Kidney tubule cell (primary cell): Measurements from ENCODE around the gene HDLBP.

Experiments used
- DNase-seq: peaks from one replicate; pipeline ENCODE4 v3.0.0-alpha.2; 2018; ENCODE audit warnings: low spot score

HDLBP gene, protein sequence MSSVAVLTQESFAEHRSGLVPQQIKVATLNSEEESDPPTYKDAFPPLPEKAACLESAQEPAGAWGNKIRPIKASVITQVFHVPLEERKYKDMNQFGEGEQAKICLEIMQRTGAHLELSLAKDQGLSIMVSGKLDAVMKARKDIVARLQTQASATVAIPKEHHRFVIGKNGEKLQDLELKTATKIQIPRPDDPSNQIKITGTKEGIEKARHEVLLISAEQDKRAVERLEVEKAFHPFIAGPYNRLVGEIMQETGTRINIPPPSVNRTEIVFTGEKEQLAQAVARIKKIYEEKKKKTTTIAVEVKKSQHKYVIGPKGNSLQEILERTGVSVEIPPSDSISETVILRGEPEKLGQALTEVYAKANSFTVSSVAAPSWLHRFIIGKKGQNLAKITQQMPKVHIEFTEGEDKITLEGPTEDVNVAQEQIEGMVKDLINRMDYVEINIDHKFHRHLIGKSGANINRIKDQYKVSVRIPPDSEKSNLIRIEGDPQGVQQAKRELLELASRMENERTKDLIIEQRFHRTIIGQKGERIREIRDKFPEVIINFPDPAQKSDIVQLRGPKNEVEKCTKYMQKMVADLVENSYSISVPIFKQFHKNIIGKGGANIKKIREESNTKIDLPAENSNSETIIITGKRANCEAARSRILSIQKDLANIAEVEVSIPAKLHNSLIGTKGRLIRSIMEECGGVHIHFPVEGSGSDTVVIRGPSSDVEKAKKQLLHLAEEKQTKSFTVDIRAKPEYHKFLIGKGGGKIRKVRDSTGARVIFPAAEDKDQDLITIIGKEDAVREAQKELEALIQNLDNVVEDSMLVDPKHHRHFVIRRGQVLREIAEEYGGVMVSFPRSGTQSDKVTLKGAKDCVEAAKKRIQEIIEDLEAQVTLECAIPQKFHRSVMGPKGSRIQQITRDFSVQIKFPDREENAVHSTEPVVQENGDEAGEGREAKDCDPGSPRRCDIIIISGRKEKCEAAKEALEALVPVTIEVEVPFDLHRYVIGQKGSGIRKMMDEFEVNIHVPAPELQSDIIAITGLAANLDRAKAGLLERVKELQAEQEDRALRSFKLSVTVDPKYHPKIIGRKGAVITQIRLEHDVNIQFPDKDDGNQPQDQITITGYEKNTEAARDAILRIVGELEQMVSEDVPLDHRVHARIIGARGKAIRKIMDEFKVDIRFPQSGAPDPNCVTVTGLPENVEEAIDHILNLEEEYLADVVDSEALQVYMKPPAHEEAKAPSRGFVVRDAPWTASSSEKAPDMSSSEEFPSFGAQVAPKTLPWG (N-terminal part only)

GRCh38 chr2:241315093-241315878, at the start of gene HDLBP:
HDLBP (minus strand) TSS chr2:241315672; CDS start chr2:241266869, 48,803 bp downstream.
- DNase-seq = peak; percentile 99

DNA sequence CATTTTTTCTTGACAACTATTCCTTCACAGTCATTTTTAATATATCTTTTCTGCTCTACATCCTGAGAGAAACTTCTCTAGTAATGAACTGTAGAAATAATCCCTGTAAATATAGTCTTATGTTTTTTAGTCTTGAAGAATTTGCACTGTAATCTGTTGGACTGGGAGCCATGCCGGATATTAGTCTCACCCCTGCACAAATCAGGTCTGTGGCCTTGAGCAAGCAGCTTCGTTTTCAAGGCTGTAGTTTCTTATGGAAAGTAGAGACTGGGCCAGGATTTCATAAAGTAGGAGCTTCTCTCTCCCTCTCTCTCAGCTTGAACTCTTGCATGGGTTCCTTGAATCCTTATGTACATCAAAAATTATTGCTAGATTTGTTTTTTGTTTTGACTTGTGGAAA, 49.3 kb upstream of the HDLBP start:
- no peak for DNase-seq

- peak; percentile 73 for DNase-seq
These were observed 48.0 kb upstream of the HDLBP start for GRCh38 chr2:241363426-241363825.

DNA sequence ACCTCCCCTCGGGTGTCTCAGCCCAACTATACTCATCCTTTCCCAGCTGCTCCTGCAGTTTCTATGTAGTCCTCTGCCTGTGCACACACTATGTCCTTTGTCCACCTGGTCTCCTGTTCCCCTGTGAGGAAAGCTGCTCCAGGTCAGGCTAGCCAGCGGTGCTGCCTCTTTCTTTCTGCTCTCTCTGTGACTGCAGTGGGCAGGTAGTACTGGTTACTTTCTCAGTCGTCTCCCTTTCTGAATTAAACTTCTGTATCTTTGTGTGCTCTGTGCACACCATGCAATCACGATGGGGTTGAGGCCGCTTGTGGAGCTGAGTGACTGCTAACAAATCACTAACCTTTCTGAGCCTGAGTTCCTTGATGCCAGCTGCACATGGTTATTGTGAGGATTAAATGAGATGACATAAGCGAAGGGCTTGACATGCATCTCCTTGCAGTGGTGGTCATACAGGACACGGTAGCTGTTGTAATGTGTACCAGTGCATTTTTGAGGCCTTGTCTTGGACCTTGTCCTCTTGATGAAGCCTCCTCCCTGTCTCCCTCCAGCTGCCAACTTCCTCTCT, 44.1 kb upstream of the HDLBP start:
- no peak for DNase-seq

DNA sequence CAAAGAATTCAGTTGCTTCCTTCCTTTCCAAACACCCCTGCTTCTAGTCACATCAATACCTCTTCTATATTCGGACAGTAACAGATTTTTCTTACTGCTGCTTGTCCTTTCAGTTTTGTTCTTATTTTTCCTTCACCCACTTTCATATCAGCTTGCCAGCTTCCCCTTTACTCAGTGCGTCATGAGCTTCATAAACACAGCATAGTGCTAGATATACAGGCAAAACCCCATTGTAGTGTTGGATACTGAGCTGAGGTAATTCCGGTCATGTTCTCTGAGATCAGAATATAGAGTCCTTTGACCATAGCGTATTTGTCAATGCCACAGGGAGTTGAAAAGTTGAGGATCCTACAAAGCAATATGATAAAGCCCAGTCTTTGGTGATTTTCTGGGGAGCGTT, 43.0 kb upstream of the HDLBP start:
- no peak for DNase-seq

- DNase-seq = no peak
These were observed 42.1 kb upstream of the HDLBP start for GRCh38 chr2:241357531-241357930.

GRCh38 chr2:241356871-241357260, 41.4 kb upstream of the HDLBP start:
- no peak for DNase-seq

GRCh38 chr2:241355983-241356870, 40.8 kb upstream of the HDLBP start, which contains the start of gene FARP2:
FARP2 (plus strand) TSS chr2:241356285; CDS start chr2:241373108, 16,823 bp downstream.
- DNase-seq = peak; percentile 98

DNA sequence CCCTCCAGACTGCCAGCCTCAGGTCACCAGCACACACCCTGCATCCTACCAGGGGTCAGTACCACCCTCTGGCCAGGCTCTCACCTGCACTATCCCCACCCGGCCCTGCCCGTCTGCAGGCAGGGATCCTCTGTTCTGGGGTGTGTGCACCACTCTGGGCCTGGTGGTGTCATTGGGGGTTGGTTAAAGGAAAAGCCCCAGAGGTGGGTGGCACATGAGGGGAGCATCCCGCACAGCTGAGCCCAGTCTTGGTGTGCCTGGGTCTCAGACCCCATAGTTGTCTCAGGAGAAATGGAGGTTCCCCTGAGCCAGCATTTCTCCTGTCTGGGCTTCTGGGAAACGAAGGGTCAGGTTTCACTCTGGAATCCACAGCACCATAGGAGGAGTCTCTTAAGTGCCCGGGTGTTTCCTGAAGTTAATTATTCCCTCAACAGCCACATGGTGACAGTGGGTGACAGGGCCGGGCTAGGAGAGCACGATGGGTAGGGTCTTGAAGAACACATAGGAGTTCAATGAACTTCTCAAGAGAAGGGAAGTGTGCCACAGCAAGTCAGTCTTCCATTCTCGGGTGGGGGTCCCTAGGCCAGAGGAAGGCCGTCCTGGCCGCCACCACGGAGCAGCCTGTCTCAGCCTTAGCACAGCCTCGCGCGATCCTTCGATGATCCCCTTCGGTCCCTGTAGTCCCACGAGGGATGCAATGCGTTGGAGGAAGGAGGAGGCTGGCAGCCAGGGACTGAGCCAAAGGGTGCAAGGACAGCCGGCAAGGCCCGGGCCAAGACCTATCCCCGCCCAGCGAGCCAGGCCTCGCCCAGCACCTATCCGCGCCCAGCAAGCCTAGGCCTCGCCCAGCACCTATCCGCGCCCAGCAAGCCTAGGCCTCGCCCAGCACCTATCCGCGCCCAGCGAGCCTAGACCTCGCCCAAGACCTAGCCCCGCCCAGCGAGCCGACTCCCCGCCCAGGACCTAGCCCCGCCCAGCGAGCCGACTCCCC, 39.5 kb upstream of the HDLBP start:
- peak; percentile 82 for DNase-seq

GRCh38 chr2:241352227-241352626, 36.8 kb upstream of the HDLBP start:
- no peak for DNase-seq

DNA sequence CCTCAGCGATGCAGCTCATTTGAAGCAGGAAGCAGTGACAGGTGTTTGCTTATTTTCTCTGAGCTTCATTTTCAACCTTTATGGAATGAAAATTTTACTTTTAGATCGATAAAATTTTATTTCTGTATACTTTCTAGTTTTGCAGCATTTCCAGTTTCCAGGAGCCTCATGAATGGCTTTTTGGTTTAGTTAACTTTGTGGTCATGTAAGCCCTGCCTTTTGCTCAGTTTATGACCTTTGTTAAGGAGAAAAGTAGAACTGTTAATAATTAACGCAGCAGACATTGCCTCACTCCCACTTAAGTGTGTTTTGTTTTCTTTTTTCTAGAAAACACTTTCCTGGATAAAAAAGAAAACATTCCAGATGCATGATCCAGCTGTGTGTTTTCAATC, 36.2 kb upstream of the HDLBP start:
- peak; percentile 82 for DNase-seq

- DNase-seq = peak; percentile 82
These were observed 35.6 kb upstream of the HDLBP start for GRCh38 chr2:241350878-241351639.

DNA sequence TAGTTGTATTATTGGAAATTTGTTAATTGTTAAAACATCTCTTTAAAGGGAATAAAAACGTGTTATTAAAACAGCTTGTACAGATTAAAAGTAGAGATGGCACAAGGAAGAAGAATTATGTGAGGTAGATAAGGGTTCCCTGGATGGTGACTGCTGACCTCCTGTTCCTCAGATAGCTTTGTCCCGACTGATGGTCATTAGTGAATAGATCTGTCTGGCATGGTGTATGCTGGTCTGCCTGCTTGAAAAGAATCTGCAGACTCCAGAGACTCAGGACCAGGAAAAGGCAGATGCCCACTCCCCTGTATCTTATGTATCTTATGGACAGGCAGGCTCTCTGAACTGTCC, 35.0 kb upstream of the HDLBP start:
- DNase-seq = no peak

GRCh38 chr2:241349941-241350340, 34.5 kb upstream of the HDLBP start:
- no peak for DNase-seq

DNA sequence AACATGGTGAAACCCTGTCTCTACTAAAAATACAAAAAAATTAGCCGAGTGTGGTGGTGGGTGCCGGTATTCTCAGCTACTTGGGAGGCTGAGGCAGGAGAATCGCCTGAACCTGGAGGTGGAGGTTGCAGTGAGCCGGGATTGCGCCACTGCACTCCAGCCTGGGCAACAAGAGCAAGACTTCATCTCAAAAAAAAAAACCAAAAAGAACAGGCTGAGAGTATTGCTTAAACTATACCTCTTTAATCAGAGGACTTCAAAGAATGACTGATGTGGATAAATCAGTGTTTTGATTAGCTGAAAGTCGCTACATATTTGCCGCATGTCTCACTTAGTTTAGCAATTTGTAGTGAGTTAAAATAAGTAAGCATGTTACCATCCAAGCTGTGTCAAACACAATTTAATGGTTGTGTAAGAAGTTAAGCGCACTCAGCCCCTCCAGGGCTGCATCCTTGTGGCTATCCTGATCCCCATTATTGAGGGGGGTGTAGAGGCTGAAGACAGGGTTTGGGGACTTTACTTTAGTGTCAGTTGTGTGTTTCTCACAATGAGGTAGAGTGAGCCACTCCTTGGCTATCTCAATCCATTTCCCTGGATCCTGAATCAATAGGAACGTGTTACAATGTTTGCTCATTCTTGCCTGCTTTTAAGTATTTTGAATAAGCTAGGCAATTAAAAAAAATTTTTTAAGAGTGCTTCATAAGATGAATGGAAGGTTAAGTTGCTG, 29.6 kb upstream of the HDLBP start:
- DNase-seq = no peak

DNA sequence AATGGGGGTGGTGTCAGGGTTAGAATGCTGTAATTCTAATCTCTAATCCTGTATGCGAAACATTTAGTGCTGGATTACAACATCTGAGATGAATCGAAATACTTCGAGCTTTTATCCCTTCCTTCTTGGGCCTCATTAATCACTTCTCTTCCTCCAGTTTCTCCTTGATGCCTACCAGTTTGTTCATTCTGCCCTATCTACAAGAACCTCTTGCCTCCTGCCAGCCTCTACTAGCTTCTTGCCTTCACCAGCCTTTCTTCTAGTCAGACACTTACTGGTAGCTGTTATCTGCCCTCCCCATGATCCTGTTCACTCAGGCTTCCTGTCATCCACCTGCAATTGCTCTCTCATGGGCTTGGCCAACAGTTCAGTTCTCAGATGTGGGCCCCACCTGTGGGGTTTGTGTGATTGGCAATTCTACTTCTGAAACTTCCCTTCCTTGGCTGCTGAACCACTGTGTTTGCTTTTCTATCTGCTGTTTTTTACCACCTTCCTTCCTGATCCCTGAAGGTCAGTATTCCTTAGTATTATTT, 25.2 kb upstream of the HDLBP start:
- no peak for DNase-seq
